HUES48 (cell line): ENCODE results near the gene FAM3D.

Experiments used
- H3K27ac ChIP-seq: one replicate; pipeline ENCODE4 v1.7.0; 2013; ENCODE audit warnings: low read depth, low read length, inconsistent platforms
- H3K27me3 ChIP-seq: 2 replicates; pipeline ENCODE4 v1.6.1; 2013; ENCODE audit warnings: mild to moderate bottlenecking, low read length; ENCODE audit not compliant: control insufficient read depth, insufficient read depth
- H3K36me3 ChIP-seq: 2 replicates; pipeline ENCODE4 v1.6.1; 2013; ENCODE audit warnings: low read length; ENCODE audit not compliant: control insufficient read depth, insufficient read depth
- H3K4me1 ChIP-seq: 2 replicates; pipeline ENCODE4 v1.6.1; 2013; ENCODE audit warnings: mild to moderate bottlenecking, low read length; ENCODE audit not compliant: control insufficient read depth, insufficient read depth
- H3K4me3 ChIP-seq: 2 replicates; pipeline ENCODE4 v1.5.1; 2013; ENCODE audit warnings: mild to moderate bottlenecking, low read depth, low read length
- H3K9ac ChIP-seq: 2 replicates; pipeline ENCODE4 v1.6.1; 2013; ENCODE audit warnings: mild to moderate bottlenecking, low read depth, low read length, moderate library complexity
- H3K9me3 ChIP-seq: 2 replicates; pipeline ENCODE4 v1.6.1; 2013; ENCODE audit warnings: low read length; ENCODE audit not compliant: control insufficient read depth, insufficient read depth

FAM3D gene

DNA sequence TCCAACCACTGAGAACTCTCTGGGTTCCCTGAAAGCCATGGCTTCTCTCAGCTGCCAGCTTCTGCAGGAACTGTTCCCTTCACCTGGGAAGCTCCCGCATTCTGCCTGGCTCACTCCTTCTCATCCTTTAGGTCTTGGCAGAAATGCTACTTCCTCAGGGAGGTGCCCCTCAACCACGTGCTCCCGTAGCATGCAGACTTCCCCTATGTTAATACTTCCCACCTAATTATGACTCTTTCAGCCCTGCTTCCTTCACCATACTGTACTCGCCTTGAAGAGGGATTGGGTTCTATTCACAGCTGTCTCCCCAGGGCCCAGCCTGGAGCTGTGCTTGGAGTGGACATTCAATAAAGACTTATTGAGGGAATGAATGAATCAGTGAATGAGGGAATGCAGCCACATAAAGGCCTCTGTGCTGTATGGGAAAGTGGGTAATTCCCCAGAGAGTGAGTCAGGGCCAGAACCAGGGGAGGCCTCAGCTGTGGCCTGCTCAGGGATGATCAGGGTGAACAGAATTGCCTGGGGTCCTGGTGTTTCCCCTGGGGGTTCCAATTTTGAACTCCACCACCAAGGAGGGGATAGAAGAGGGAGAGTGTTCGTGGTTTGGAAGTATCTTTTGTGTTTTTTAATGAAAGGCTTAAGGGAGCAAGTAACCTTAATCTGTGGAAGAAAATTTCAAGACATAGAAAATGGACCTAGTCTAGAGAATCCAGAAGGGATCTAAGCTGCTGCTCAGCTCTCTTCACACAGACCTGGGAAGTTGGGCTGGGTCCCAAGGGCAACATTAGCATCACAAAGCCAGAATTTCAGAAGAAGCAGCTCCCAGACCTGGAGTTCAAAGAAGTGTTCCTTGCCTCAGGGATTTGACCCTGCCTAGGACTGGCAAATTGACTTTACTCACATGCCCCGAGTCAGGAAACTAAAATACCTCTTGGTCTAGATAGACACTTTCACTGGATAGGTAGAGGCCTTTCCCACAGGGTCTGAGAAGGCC lies 74.8 kb downstream of the FAM3D start:
- Histone ChIP-seq H3K9me3 (no peaks in the 10 kb centered on the region), H3K27ac (no peak overlapping the region), H3K4me1 (peaks cover 8% of the 10 kb centered on the region; the same call in 1 of the 2 replicates), H3K4me3 (no peak overlapping the region), H3K27me3 (peaks cover 12% of the 10 kb centered on the region), H3K36me3 (no peaks in the 10 kb centered on the region), H3K9ac (no peak overlapping the region)

DNA sequence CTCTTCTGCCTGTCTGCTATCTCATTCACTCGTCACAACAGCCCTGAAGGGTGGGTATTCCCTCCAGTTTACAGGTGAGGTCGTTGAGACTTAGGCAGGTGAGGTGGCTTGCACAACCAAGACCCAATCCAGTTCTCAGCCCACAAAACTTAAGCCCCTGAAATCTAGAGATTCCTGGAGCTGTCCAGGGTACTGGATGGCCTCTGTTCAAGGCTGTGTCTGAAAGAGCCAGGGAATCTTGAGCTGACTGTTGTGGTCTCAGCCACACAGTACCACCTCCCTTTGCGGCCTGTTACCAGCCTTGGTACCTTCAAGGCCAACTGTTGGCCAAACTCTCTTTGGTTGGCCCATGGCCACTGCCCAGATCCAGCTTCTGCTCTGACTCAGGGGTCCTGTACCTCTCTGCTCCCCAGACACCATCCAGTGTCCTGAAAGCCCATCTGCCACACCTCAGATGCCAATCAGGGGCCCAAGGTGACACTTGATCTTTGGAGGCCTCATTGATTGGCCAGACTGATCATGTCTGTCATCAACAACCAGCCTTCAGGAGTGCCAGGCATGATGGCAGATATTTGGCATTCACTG lies 78.5 kb downstream of the FAM3D start:
- Histone ChIP-seq H3K4me3 (no peak overlapping the region), H3K9ac (no peak overlapping the region), H3K36me3 (no peaks in the 10 kb centered on the region), H3K9me3 (no peaks in the 10 kb centered on the region), H3K4me1 (peaks cover 18% of the 10 kb centered on the region), H3K27me3 (peaks cover 44% of the 10 kb centered on the region), H3K27ac (no peak overlapping the region)

DNA sequence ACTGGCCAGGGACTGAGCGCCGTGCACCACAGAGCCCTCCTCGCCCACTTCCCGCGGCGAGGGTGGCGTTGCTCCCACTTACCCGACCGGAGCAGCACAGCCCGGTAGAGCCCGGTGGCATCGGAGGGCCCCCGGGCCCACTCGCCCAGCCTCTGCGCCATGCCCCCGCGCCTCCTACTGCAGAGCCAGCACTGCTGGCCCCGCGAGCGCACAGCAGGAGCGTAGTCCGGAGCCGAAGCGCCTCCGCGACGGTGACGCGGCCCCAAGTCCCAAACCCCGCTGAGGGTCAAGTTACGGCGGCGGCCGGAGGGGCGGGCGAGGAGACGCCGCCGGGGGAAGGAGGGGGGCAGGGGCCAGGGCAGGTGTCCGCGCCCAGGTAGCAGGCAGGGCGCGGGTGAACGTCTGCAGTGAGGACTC lies 79.8 kb downstream of the FAM3D start:
- Histone ChIP-seq H3K9me3 (no peaks in the 10 kb centered on the region), H3K27ac (no peak overlapping the region), H3K27me3 (peaks cover 44% of the 10 kb centered on the region), H3K4me3 (peak overlapping the region; percentile 61), H3K9ac (no peak overlapping the region), H3K4me1 (peaks cover 20% of the 10 kb centered on the region), H3K36me3 (no peaks in the 10 kb centered on the region)

DNA sequence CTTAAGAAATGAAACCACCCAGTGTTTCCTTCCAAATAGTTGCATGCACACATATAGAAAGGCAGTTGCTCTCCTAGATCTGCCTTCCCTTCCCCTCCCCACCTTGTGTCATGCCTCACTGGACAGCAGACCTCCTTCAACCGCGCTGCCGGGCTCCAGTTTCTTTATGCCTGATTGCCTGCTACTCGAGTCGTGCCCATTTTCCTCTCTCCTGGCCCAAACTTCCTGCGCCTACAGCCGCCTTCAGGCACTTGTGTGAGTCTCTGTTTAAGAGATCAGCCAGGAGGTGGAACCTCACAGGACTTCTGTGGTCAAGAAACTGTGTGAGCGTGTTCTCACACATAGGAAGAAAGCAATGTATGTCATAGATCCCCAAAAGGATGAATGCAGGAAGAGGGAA lies 80.6 kb downstream of the FAM3D start:
- Histone ChIP-seq H3K27me3 (peaks cover 44% of the 10 kb centered on the region), H3K27ac (no peak overlapping the region), H3K9me3 (no peaks in the 10 kb centered on the region), H3K36me3 (no peaks in the 10 kb centered on the region), H3K9ac (no peak overlapping the region), H3K4me3 (peak overlapping the region; percentile 53; the same call in 1 of the 2 replicates), H3K4me1 (peaks cover 27% of the 10 kb centered on the region)

DNA sequence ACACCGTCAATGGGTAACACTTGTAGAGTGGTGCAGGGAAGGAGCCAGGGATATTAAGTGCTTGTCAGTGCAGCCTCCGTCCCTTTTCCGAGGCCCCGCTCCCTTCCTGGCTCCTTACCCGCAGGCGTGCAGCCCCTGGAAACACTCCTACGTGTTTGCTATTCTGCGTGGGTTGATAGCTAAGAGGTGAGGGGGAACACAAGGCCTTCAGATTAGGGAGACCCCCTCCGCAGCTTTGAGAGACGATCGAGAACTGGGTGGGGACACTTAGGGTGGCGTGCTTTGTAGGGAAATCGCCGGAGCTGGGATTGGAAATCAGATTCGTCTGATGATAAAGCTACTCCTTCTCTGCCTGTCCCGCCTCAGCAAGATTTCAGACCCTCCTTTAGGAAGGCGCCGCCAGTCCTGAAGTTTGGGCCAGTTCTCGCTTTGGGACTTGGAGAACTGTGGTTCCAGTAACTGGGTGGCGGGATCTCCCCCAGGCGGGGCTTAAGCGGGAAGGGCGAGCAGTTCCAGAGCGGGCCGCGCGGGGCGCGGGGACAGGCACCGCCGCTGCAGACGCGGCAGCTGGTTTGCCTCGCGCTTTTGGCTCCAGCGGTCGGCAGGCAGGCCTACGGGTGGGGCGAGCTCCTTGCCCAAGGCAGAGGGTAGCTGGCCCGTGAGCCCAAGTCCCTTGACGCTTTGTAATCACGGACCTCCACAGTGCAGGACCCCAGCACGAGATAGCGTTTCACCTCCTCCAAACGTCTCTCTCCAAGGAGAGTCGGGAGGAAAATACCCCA lies 81.4 kb downstream of the FAM3D start:
- Histone ChIP-seq H3K27me3 (peaks cover 44% of the 10 kb centered on the region), H3K4me1 (peaks cover 34% of the 10 kb centered on the region), H3K9me3 (no peaks in the 10 kb centered on the region), H3K9ac (no peak overlapping the region), H3K36me3 (no peaks in the 10 kb centered on the region), H3K27ac (no peak overlapping the region), H3K4me3 (peak overlapping the region; percentile 53)

DNA sequence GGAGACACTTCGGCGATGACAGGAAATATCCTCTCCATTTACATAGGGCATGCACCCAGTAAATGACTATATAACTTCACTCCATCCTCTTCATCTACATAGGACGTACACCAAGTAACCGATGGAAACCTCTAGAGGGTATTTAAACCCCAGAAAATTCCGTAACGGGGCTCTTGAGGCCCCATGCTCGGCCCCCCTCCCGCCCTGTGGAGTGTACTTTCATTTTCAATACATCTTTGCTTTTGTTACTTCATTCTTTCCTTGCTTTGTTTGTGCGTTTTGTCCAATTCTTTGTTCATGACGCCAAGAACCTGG lies 81.9 kb downstream of the FAM3D start:
- Histone ChIP-seq H3K9ac (no peak overlapping the region), H3K27ac (no peak overlapping the region), H3K9me3 (no peaks in the 10 kb centered on the region), H3K4me1 (peaks cover 34% of the 10 kb centered on the region), H3K4me3 (peak overlapping the region; percentile 53), H3K36me3 (no peaks in the 10 kb centered on the region), H3K27me3 (peaks cover 44% of the 10 kb centered on the region)
